Activated CD4-positive, alpha-beta T cell treated with anti-CD3 and anti-CD28 coated beads for 36 hours (primary cell): Measurements from ENCODE around the gene RPUSD2. TPM values are rescaled to one million over a fixed set of nuclear protein-coding genes. Genes with fewer than 3 reads are reported as not detected.

Experiments used
- ATAC-seq: fragments of 200-7000 bp; cut with Tn5 transposase; one replicate; pipeline ENCODE4 v1.10.0; 2021; ENCODE audit warnings: mild to moderate bottlenecking, moderate library complexity
- CTCF ChIA-PET: fragments of 350-600 bp; sonication (Branson Sonifier 250); formaldehyde crosslinking; loops from one replicate; lab custom pipeline; 2021; ENCODE audit warnings: antibody characterized with exemption; lab: Charles Lee
- POLR2A ChIA-PET: fragments of 350-600 bp; sonication (Branson Sonifier 250); formaldehyde crosslinking; loops from one replicate; lab custom pipeline; 2021; ENCODE audit warnings: antibody characterized with exemption, inconsistent platforms; lab: Charles Lee
- DNase-seq: peaks from one replicate; pipeline ENCODE4 v3.0.0-alpha.2; 2020
- H3K27ac Mint-ChIP-seq: one replicate; pipeline ENCODE4 v1.8.0; 2021; ENCODE audit warnings: mixed read lengths
- H3K27me3 Mint-ChIP-seq: one replicate; pipeline ENCODE4 v1.8.0; 2021; ENCODE audit warnings: mixed read lengths
- H3K36me3 Mint-ChIP-seq: one replicate; pipeline ENCODE4 v1.8.0; 2021; ENCODE audit warnings: low read depth, mixed read lengths
- H3K4me1 Mint-ChIP-seq: one replicate; pipeline ENCODE4 v1.8.0; 2021; ENCODE audit warnings: mixed read lengths
- H3K4me3 Mint-ChIP-seq: one replicate; pipeline ENCODE4 v1.8.0; 2021; ENCODE audit warnings: mild to moderate bottlenecking, moderate library complexity, mixed read lengths
- H3K9me3 Mint-ChIP-seq: one replicate; pipeline ENCODE4 v1.8.0; 2021; ENCODE audit warnings: low read depth, mixed read lengths
- intact Hi-C, 2 experiments: fragments of 100-400 bp; cut with DNase I in 1 of 2; cut with micrococcal nuclease in 1 of 2; formaldehyde crosslinking; loops; one replicate each; pipeline versions ENCODE4 v1.14.2 to v1.15.1; 2022 to 2024; cut with DNase I, micrococcal nuclease
- total RNA-seq, 2 experiments: library from RNA; stranded (reverse); gene quantifications; one replicate each; pipeline ENCODE4 v1.2.3, GENCODE V29; 2021

The RPUSD2 gene
- total RNA-seq, 2 experiments from 2014 or later, result 11.0 to 14.0 TPM

GRCh38 chr15:40613080-40613479 lies 44.0 kb downstream of the RPUSD2 start:
- CTCF ChIA-PET, result no interaction called here

DNA sequence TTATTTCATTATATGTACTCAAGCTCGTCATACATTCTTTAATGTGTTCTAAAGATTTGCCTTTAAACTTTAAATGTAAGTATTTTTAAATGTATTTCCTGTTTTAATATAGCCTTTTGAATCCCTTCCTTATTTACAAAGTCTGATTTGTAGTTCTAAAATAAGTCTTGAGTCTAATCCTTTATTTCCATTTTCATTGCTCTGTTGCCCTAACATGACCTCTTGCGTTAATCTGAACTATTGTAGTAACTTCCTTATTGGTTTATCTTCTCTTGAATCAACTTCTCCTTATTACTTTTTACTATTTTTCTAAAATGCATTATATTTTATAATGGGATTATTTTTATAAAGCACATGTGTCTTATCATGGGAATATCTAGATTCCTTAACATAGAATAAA lies 48.9 kb downstream of the RPUSD2 start:
- peaks cover 10% of the 10 kb centered on the region for H3K36me3 Mint-ChIP-seq
- ChIA-PET CTCF (interaction anchor here (0.8 to 1.3 kb wide), 3 partner anchors 10 to 101 kb away, joined by 3 to 6 read pairs (median 3); no protein-coding TSS in a partner anchor), POLR2A (interaction anchor here (0.6 kb wide), 1 partner anchor 14 kb away, joined by 3 read pairs; no protein-coding TSS in a partner anchor)

More at GRCh38 chr15:40613080-40613479, 44.0 kb downstream of the RPUSD2 start:
- no peaks in the 10 kb centered on the region for H3K4me1 Mint-ChIP-seq
- intact Hi-C loops, result no loop called here
- no peak for DNase-seq
- H3K27me3 Mint-ChIP-seq, result no peaks in the 10 kb centered on the region
- POLR2A ChIA-PET, result no interaction called here
- no peak for ATAC-seq
- no peak overlapping the region for H3K4me3 Mint-ChIP-seq
- H3K27ac Mint-ChIP-seq, result no peak overlapping the region
- H3K9me3 Mint-ChIP-seq, result no peaks in the 10 kb centered on the region
- H3K36me3 Mint-ChIP-seq, result peaks cover 5% of the 10 kb centered on the region

DNA sequence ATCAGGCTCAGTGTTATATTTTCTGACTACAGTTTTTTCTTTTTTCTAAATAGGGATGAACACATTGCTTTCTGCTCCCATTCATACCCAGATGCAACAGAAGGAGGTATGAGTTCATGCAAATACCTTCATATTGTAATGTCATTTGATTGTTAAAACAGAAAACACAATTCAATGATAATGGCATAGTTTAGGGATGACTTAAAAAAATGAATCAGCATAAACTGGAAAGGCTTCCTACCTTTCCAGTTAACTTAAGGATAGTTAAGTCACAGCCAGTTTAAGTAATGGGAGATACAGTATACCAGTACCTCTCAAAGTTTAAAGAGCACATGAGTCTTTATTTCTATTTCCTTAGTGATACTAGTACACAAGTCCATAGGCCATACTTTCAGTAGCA lies 49.8 kb downstream of the RPUSD2 start:
- Mint-ChIP-seq H3K4me3 (no peak overlapping the region), H3K9me3 (no peaks in the 10 kb centered on the region), H3K36me3 (peaks cover 10% of the 10 kb centered on the region), H3K27me3 (no peaks in the 10 kb centered on the region), H3K4me1 (no peaks in the 10 kb centered on the region), H3K27ac (no peak overlapping the region)
- ATAC-seq (no peak), DNase-seq (no peak)
- intact Hi-C loops, result no loop called here
- ChIA-PET POLR2A (no interaction called here), CTCF (no interaction called here)

More for the DNA sequence above, 48.9 kb downstream of the RPUSD2 start:
- intact Hi-C loops, result no loop called here
- no peaks in the 10 kb centered on the region for H3K9me3 Mint-ChIP-seq
- ATAC-seq (no peak), DNase-seq (no peak)
- no peaks in the 10 kb centered on the region for H3K4me1 Mint-ChIP-seq
- no peak overlapping the region for H3K4me3 Mint-ChIP-seq
- no peak overlapping the region for H3K27ac Mint-ChIP-seq
- H3K27me3 Mint-ChIP-seq, result no peaks in the 10 kb centered on the region

GRCh38 chr15:40623361-40623760 lies 54.3 kb downstream of the RPUSD2 start:
- DNase-seq (no peak), ATAC-seq (no peak)
- peaks cover 10% of the 10 kb centered on the region for H3K36me3 Mint-ChIP-seq
- H3K27me3 Mint-ChIP-seq, result no peaks in the 10 kb centered on the region
- intact Hi-C loops, result no loop called here
- ChIA-PET POLR2A (interaction anchor here (0.6 kb wide), 1 partner anchor 54 kb away, joined by 4 read pairs; no protein-coding TSS in a partner anchor), CTCF (interaction anchor here (1.1 to 1.5 kb wide), 2 partner anchors 19 to 235 kb away, joined by 3 read pairs; no protein-coding TSS in a partner anchor)
- no peak overlapping the region for H3K4me3 Mint-ChIP-seq
- H3K4me1 Mint-ChIP-seq, result no peaks in the 10 kb centered on the region
- H3K27ac Mint-ChIP-seq, result no peak overlapping the region
- no peaks in the 10 kb centered on the region for H3K9me3 Mint-ChIP-seq

Other genes starting within 250 kb of the RPUSD2 start
- gene INAFM2, start 245.6 kb upstream of the RPUSD2 start, total RNA-seq, result 10 to 100 TPM in 1 of 2 experiments, 1 to 10 TPM in 1; 9.9 to 11.2 TPM
- under 1 TPM; 0.65 to 0.98 TPM for gene CCDC9B, start 228.4 kb upstream of the RPUSD2 start, total RNA-seq
- not detected for gene PHGR1, start 218.3 kb upstream of the RPUSD2 start, total RNA-seq
- under 1 TPM; 0.02 to 0.04 TPM for gene DISP2, start 211.1 kb upstream of the RPUSD2 start, total RNA-seq
- gene KNSTRN, start 186.6 kb upstream of the RPUSD2 start, total RNA-seq, result 10 to 100 TPM; 56.2 to 58.8 TPM
- 10 to 100 TPM; 30.8 to 46.2 TPM for gene IVD, start 163.5 kb upstream of the RPUSD2 start, total RNA-seq
- 10 to 100 TPM; 15.3 to 16.7 TPM for gene BAHD1, start 128.3 kb upstream of the RPUSD2 start, total RNA-seq
- 1 to 10 TPM; 5.4 to 6.2 TPM for gene CHST14, start 98.3 kb upstream of the RPUSD2 start, total RNA-seq
- gene CCDC32, start 4.3 kb upstream of the RPUSD2 start, total RNA-seq, result 10 to 100 TPM; 14.2 to 24.5 TPM
- gene KNL1, start 24.9 kb downstream of the RPUSD2 start, total RNA-seq, result 10 to 100 TPM; 26.2 to 33.5 TPM
- gene RAD51, start 125.9 kb downstream of the RPUSD2 start, total RNA-seq, result 10 to 100 TPM; 73.5 to 75.3 TPM
- gene RMDN3, start 186.0 kb downstream of the RPUSD2 start, total RNA-seq, result 10 to 100 TPM; 12.3 to 18.8 TPM
- gene GCHFR, start 194.8 kb downstream of the RPUSD2 start, total RNA-seq, result 10 to 100 TPM; 32.8 to 41.1 TPM
- gene C15orf62, start 200.7 kb downstream of the RPUSD2 start, total RNA-seq, result under 1 TPM; 0.58 to 0.80 TPM
- 10 to 100 TPM; 27.5 to 33.7 TPM for gene ZFYVE19, start 237.8 kb downstream of the RPUSD2 start, total RNA-seq
- gene DNAJC17, start 238.2 kb downstream of the RPUSD2 start, total RNA-seq, result 10 to 100 TPM; 41.5 to 43.6 TPM